HCT116 (cell line): ENCODE data around the gene LPIN1. TPM values are rescaled to one million over a fixed set of nuclear protein-coding genes. Genes with fewer than 3 reads are reported as not detected.

Source experiments
- ATAC-seq: fragments of 200-7000 bp; cut with Tn5 transposase; 2 replicates; pipeline ENCODE4 v1.9.1; 2020; ENCODE audit warnings: mild to moderate bottlenecking, moderate library complexity
- BruUV-seq: library from RNA; stranded (reverse); fragments of 400-500 nt; replicated peaks from 2 replicates; lab custom pipeline; 2021; lab: Mats Ljungman, UMichigan
- CTCF ChIA-PET: fragments of 300-600 bp; sonication (Branson Sonifier 250); formaldehyde crosslinking; loops from one replicate; lab custom pipeline; 2021; ENCODE audit warnings: antibody characterized with exemption; lab: Charles Lee
- POLR2A ChIA-PET: fragments of 300-600, 350-600 bp; sonication (Branson Sonifier 250); formaldehyde crosslinking; loops from one replicate; lab custom pipeline; 2021; ENCODE audit warnings: antibody characterized with exemption; lab: Charles Lee
- RAD21 ChIA-PET, 2 experiments: fragments of 300-600 bp; sonication (Branson Sonifier 250); formaldehyde crosslinking; loops; one replicate each; lab custom pipeline; 2023; ENCODE audit warnings: low total read pairs in 2 of 2; ENCODE audit not compliant: uncharacterized antibody in 2 of 2, unreplicated experiment in 2 of 2, low non-redundant PET in 1 of 2; lab: Charles Lee
- DNase-seq: peaks from one replicate; pipeline ENCODE4 v3.0.0-alpha.2; 2010; ENCODE audit warnings: low read depth, low spot score
- H2AFZ ChIP-seq: fragments of 200-600 bp; shearing (Covaris generic), sonication (generic); 2 replicates; pipeline ENCODE4 v1.6.1; 2017; ENCODE audit warnings: low read depth, mixed run types, mixed read lengths, antibody characterized with exemption, low read length; ENCODE audit not compliant: poor library complexity, severe bottlenecking
- H3K27ac ChIP-seq: 2 replicates; pipeline ENCODE4 v1.5.1; 2012; ENCODE audit warnings: low read depth, low read length
- H3K27me3 ChIP-seq: fragments of 200-600 bp; sonication (generic); 2 replicates; pipeline ENCODE4 v1.6.1; 2016; ENCODE audit warnings: mixed run types, low read length, mixed read lengths; ENCODE audit not compliant: insufficient read depth
- H3K36me3 ChIP-seq, 2 experiments: fragments of 200-500 bp in 1 of 2; fragments of 200-600 bp in 1 of 2; sonication (Bioruptor generic) in 1 of 2; sonication (generic) in 1 of 2; 2 replicates each; pipeline versions ENCODE4 v1.5.1 to v1.6.1; 2014 to 2016; ENCODE audit warnings: low read length in 2 of 2, inconsistent platforms in 1 of 2, mixed read lengths in 1 of 2, mixed run types in 1 of 2; ENCODE audit not compliant: insufficient read depth in 2 of 2, control insufficient read depth in 1 of 2
- H3K4me1 ChIP-seq, 2 experiments: fragments of 200-600 bp in 1 of 2; sonication (generic) in 1 of 2; 2 replicates each; pipeline versions ENCODE4 v1.5.1 to v1.6.1; 2012 to 2017; ENCODE audit warnings: low read length in 2 of 2, inconsistent platforms in 1 of 2, mild to moderate bottlenecking in 1 of 2, mixed read lengths in 1 of 2, mixed run types in 1 of 2, moderate library complexity in 1 of 2; ENCODE audit not compliant: insufficient read depth in 2 of 2, control insufficient read depth in 1 of 2
- H3K4me2 ChIP-seq: fragments of 200-600 bp; sonication (generic); 2 replicates; pipeline ENCODE4 v1.6.1; 2017; ENCODE audit warnings: mixed run types, low read length, mixed read lengths
- H3K4me3 ChIP-seq, 2 experiments: fragments of 200-600 bp in 1 of 2; sonication (generic) in 1 of 2; replicated peaks in 1 of 2; 2 replicates each; pipeline ENCODE4 v1.5.1; 2011 to 2016; ENCODE audit warnings: low read length in 2 of 2, control low read depth in 1 of 2, low read depth in 1 of 2, mild to moderate bottlenecking in 1 of 2, mixed read lengths in 1 of 2, mixed run types in 1 of 2
- H3K79me2 ChIP-seq: fragments of 200-600 bp; sonication (generic); 2 replicates; pipeline ENCODE4 v1.6.1; 2017; ENCODE audit warnings: mild to moderate bottlenecking, mixed run types, low read length, moderate library complexity, mixed read lengths; ENCODE audit not compliant: insufficient read depth
- H3K9ac ChIP-seq: fragments of 200-600 bp; sonication (generic); 2 replicates; pipeline ENCODE4 v1.6.1; 2016; ENCODE audit warnings: low read length, mixed read lengths
- H3K9me2 ChIP-seq: fragments of 200-600 bp; sonication (generic), shearing (Covaris generic); 2 replicates; pipeline ENCODE4 v1.6.1; 2017; ENCODE audit warnings: mixed run types, mild to moderate bottlenecking, moderate library complexity; ENCODE audit not compliant: insufficient read depth
- H3K9me3 ChIP-seq, 2 experiments: fragments of 200-500 bp in 1 of 2; fragments of 200-600 bp in 1 of 2; sonication (Bioruptor generic) in 1 of 2; sonication (generic) in 1 of 2; 2 replicates each; pipeline ENCODE4 v1.6.1; 2014 to 2017; ENCODE audit warnings: low read length in 2 of 2, mixed read lengths in 2 of 2, inconsistent platforms in 1 of 2, low read depth in 1 of 2, mild to moderate bottlenecking in 1 of 2, mixed run types in 1 of 2, moderate library complexity in 1 of 2; ENCODE audit not compliant: control insufficient read depth in 1 of 2, insufficient read depth in 1 of 2
- H4K20me1 ChIP-seq: fragments of 200-600 bp; sonication (generic), shearing (Covaris generic); 2 replicates; pipeline ENCODE4 v1.6.1; 2017; ENCODE audit warnings: mixed run types, mild to moderate bottlenecking, moderate library complexity; ENCODE audit not compliant: insufficient read depth
- ATF3 ChIP-seq: IDR thresholded peaks from 2 replicates; pipeline ENCODE4 v1.6.1; 2012
- CBX3 ChIP-seq: IDR thresholded peaks from 2 replicates; pipeline ENCODE4 v1.6.1; 2012; ENCODE audit warnings: low read depth
- CEBPB ChIP-seq: IDR thresholded peaks from 2 replicates; pipeline ENCODE4 v1.6.1; 2012; ENCODE audit warnings: low read depth
- CTCF ChIP-seq, 3 experiments: fragments of 200-600 bp in 1 of 3; sonication (generic) in 1 of 3; IDR thresholded peaks in 2 of 3; conservative IDR thresholded peaks in 1 of 3; 2 replicates each; pipeline ENCODE4 v1.5.1; 2012 to 2017; ENCODE audit warnings: low read depth in 2 of 3, low read length in 2 of 3, antibody characterized with exemption in 1 of 3, borderline replicate concordance in 1 of 3, control low read depth in 1 of 3, mild to moderate bottlenecking in 1 of 3, mixed read lengths in 1 of 3, mixed run types in 1 of 3, moderate library complexity in 1 of 3; ENCODE audit not compliant: insufficient read depth in 1 of 3
- EGR1 ChIP-seq: IDR thresholded peaks from 2 replicates; pipeline ENCODE4 v1.6.1; 2012; ENCODE audit warnings: low read depth
- ELF1 ChIP-seq: IDR thresholded peaks from 2 replicates; pipeline ENCODE4 v1.6.1; 2012; ENCODE audit warnings: low read depth, borderline replicate concordance
- EZH2 ChIP-seq: fragments of 200-600 bp; sonication (generic); IDR thresholded peaks from 2 replicates; pipeline ENCODE4 v1.6.1; 2017; ENCODE audit warnings: antibody characterized with exemption, mixed run types
- JUND ChIP-seq: IDR thresholded peaks from 2 replicates; pipeline ENCODE4 v1.6.1; 2012
- MAX ChIP-seq: IDR thresholded peaks from 2 replicates; pipeline ENCODE4 v1.6.1; 2012
- POLR2A ChIP-seq: IDR thresholded peaks from 2 replicates; pipeline ENCODE4 v1.7.0; 2011; ENCODE audit warnings: borderline replicate concordance; ENCODE audit not compliant: insufficient read depth, insufficient read length; ENCODE audit errors: extremely low read depth
- POLR2AphosphoS5 ChIP-seq: IDR thresholded peaks from 2 replicates; pipeline ENCODE4 v1.6.1; 2011; ENCODE audit warnings: mild to moderate bottlenecking, low read depth, low read length, moderate library complexity
- RAD21 ChIP-seq: IDR thresholded peaks from 2 replicates; pipeline ENCODE4 v1.6.1; 2012; ENCODE audit warnings: low read depth, mild to moderate bottlenecking
- SIN3A ChIP-seq: IDR thresholded peaks from 2 replicates; pipeline ENCODE4 v1.6.1; 2012; ENCODE audit warnings: low read depth
- SP1 ChIP-seq: IDR thresholded peaks from 2 replicates; pipeline ENCODE4 v1.6.1; 2012; ENCODE audit warnings: low read depth
- SRF ChIP-seq: IDR thresholded peaks from 2 replicates; pipeline ENCODE4 v1.6.1; 2012; ENCODE audit warnings: low read depth
- TCF7L2 ChIP-seq: IDR thresholded peaks from 2 replicates; pipeline ENCODE4 v1.7.0; 2011; ENCODE audit warnings: borderline replicate concordance, inconsistent platforms; ENCODE audit not compliant: insufficient read depth, insufficient read length; ENCODE audit errors: extremely low read depth
- YY1 ChIP-seq: IDR thresholded peaks from 2 replicates; pipeline ENCODE4 v1.6.1; 2011; ENCODE audit warnings: low read length, low read depth, moderate library complexity, mild to moderate bottlenecking; ENCODE audit not compliant: insufficient replicate concordance; ENCODE audit errors: extremely low read depth
- ZFX ChIP-seq: fragments of 450-650 bp; IDR thresholded peaks from 2 replicates; pipeline ENCODE4 v1.6.1; 2017
- ZNF274 ChIP-seq: fragments of 200-500 bp; sonication (Bioruptor generic); IDR thresholded peaks from 2 replicates; pipeline ENCODE4 v1.6.1; 2014; ENCODE audit warnings: mild to moderate bottlenecking, low read depth, low read length, inconsistent platforms
- intact Hi-C: fragments of 100-400 bp; cut with micrococcal nuclease; formaldehyde crosslinking; loops from 2 replicates; pipeline ENCODE4 v1.10.0; 2022
- total RNA-seq: library from RNA; stranded (reverse); gene quantifications from one replicate; pipeline ENCODE4 v1.2.1, GENCODE V29; 2021; ENCODE audit not compliant: unreplicated experiment
- TF ChIP-seq, protein P1 (sequence below): IDR thresholded peaks from 2 replicates; pipeline ENCODE4 v1.6.1; 2011; ENCODE audit warnings: mild to moderate bottlenecking, low read length, moderate library complexity; ENCODE audit not compliant: insufficient replicate concordance; ENCODE audit errors: extremely low read depth

LPIN1 gene
- total RNA-seq, 1 experiment from 2014 or later: 16.7 TPM

GRCh38 chr2:11750422-11750821, 4.0 kb downstream of the LPIN1 start (continued):
- TF ChIP-seq, protein P1, sequence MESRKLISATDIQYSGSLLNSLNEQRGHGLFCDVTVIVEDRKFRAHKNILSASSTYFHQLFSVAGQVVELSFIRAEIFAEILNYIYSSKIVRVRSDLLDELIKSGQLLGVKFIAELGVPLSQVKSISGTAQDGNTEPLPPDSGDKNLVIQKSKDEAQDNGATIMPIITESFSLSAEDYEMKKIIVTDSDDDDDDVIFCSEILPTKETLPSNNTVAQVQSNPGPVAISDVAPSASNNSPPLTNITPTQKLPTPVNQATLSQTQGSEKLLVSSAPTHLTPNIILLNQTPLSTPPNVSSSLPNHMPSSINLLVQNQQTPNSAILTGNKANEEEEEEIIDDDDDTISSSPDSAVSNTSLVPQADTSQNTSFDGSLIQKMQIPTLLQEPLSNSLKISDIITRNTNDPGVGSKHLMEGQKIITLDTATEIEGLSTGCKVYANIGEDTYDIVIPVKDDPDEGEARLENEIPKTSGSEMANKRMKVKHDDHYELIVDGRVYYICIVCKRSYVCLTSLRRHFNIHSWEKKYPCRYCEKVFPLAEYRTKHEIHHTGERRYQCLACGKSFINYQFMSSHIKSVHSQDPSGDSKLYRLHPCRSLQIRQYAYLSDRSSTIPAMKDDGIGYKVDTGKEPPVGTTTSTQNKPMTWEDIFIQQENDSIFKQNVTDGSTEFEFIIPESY: no peak
- no peak for TF ChIP-seq ZFX
- TF ChIP-seq TCF7L2: no peak
- TF ChIP-seq POLR2A: no peak
- no peak for TF ChIP-seq SRF
- TF ChIP-seq, all 23 proteins: peak for 0

GRCh38 chr2:11750917-11751316, 4.5 kb downstream of the LPIN1 start:
- Histone ChIP-seq H3K79me2 (peaks cover 21% of the 10 kb centered on the region), H3K9ac (no peak overlapping the region)
- no TSS peak for BruUV-seq
- no peak for TF ChIP-seq EGR1
- TF ChIP-seq ELF1: no peak
- no peak for TF ChIP-seq CBX3
- TF ChIP-seq EZH2: no peak
- TF ChIP-seq RAD21: no peak
- no peak for TF ChIP-seq SIN3A
- TF ChIP-seq ATF3: no peak
- TF ChIP-seq CEBPB: no peak
- TF ChIP-seq ZFX: no peak
- TF ChIP-seq YY1: no peak
- no peak for TF ChIP-seq POLR2AphosphoS5
- TF ChIP-seq POLR2A: no peak
- no peak for TF ChIP-seq CTCF (IDR thresholded peaks at IDR 0.05 in 2 of 3, conservative IDR thresholded peaks at IDR 0.05 in 1 of 3; ENCODE audit: borderline replicate concordance in 1 of 3, insufficient read depth in 1 of 3, low read depth in 2 of 3, low read length in 2 of 3)
- no peak for TF ChIP-seq MAX
- TF ChIP-seq ZNF274: no peak
- no peak for TF ChIP-seq JUND
- TF ChIP-seq SP1: no peak
- no peak for TF ChIP-seq SRF

More at GRCh38 chr2:11750917-11751316, 4.5 kb downstream of the LPIN1 start:
- no peaks in the 10 kb centered on the region for H3K9me2 ChIP-seq
- no peak for ATAC-seq
- DNase-seq: no peak
- no peak overlapping the region for H2AFZ ChIP-seq
- no peak overlapping the region for H3K27ac ChIP-seq
- H3K4me3 ChIP-seq: no peak overlapping the region
- ChIA-PET CTCF (interaction anchor here (1.1 to 1.4 kb wide), 2 partner anchors 12 to 34 kb away, joined by 3 to 4 read pairs; no protein-coding TSS in a partner anchor), RAD21 (no interaction called here), POLR2A (interaction anchor here (1.5 kb wide), 1 partner anchor 11 kb away, joined by 3 read pairs; no protein-coding TSS in a partner anchor)
- no peaks in the 10 kb centered on the region for H4K20me1 ChIP-seq
- H3K4me1 ChIP-seq: peaks cover 44 to 59% of the 10 kb centered on the region in 2 experiments
- no peaks in the 10 kb centered on the region for H3K9me3 ChIP-seq
- H3K27me3 ChIP-seq: no peaks in the 10 kb centered on the region
- peak overlapping the region; percentile 41 for H3K4me2 ChIP-seq
- no peaks in the 10 kb centered on the region for H3K36me3 ChIP-seq
- intact Hi-C loops: no loop called here
